Measurements from ENCODE around the gene SETD2.

SETD2 gene

GRCh38 chr3:47019201-47019600, 144.7 kb downstream of the SETD2 start:
- no peak for TF ChIP-seq MYC (IDR thresholded peaks at IDR 0.05; ENCODE audit: low read depth, low read length)
- no peak for TF ChIP-seq POLR2A (IDR thresholded peaks at IDR 0.05; ENCODE audit: extremely low read depth, insufficient read length)
- no peak for TF ChIP-seq MAX (IDR thresholded peaks at IDR 0.05; ENCODE audit: low read depth, low read length)
- no peak for TF ChIP-seq CTCF (IDR thresholded peaks at IDR 0.05; ENCODE audit: low read depth, low read length)
- DNase-seq (ENCODE audit: low read depth) = no peak

GRCh38 chr3:47018269-47018611, 145.7 kb downstream of the SETD2 start:
- H3K4me3 ChIP-seq (ENCODE audit: low read depth, low read length) = peak overlapping the region; percentile 40
- TF ChIP-seq MYC (IDR thresholded peaks at IDR 0.05; ENCODE audit: low read depth, low read length) (no peak), MAX (IDR thresholded peaks at IDR 0.05; ENCODE audit: low read depth, low read length) (no peak), CTCF (IDR thresholded peaks at IDR 0.05; ENCODE audit: low read depth, low read length) (no peak), POLR2A (IDR thresholded peaks at IDR 0.05; ENCODE audit: extremely low read depth, insufficient read length) (no peak)
- DNase-seq (ENCODE audit: low read depth) = no peak

More at GRCh38 chr3:47019201-47019600, 144.7 kb downstream of the SETD2 start:
- no peak overlapping the region for H3K4me3 ChIP-seq (ENCODE audit: low read depth, low read length)

- peak overlapping the region; percentile 40 for H3K4me3 ChIP-seq (ENCODE audit: low read depth, low read length)
- TF ChIP-seq POLR2A (IDR thresholded peaks at IDR 0.05; ENCODE audit: extremely low read depth, insufficient read length) = no peak
- TF ChIP-seq MAX (IDR thresholded peaks at IDR 0.05; ENCODE audit: low read depth, low read length) = peak; percentile 54
- TF ChIP-seq CTCF (IDR thresholded peaks at IDR 0.05; ENCODE audit: low read depth, low read length) = no peak
- TF ChIP-seq MYC (IDR thresholded peaks at IDR 0.05; ENCODE audit: low read depth, low read length) = 0 out of 2 replicates have a peak, but pooled peaks have one; percentile 12
- peak; percentile 84 for DNase-seq (ENCODE audit: low read depth)
Measured at GRCh38 chr3:47017504-47018268, 146.2 kb downstream of the SETD2 start.

GRCh38 chr3:47016934-47017435, 146.9 kb downstream of the SETD2 start:
- DNase-seq (ENCODE audit: low read depth) = peak; percentile 97
- H3K4me3 ChIP-seq (ENCODE audit: low read depth, low read length) = peak overlapping the region; percentile 40

More at GRCh38 chr3:47016934-47017435, 146.9 kb downstream of the SETD2 start:
- TF ChIP-seq CTCF (IDR thresholded peaks at IDR 0.05; ENCODE audit: low read depth, low read length) (no peak), MAX (IDR thresholded peaks at IDR 0.05; ENCODE audit: low read depth, low read length) (no peak; the same call in 1 of the 2 replicates), MYC (IDR thresholded peaks at IDR 0.05; ENCODE audit: low read depth, low read length) (peak; percentile 26; the same call in 1 of the 2 replicates), POLR2A (IDR thresholded peaks at IDR 0.05; ENCODE audit: extremely low read depth, insufficient read length) (no peak)

Data from NB4 (cell line).